ENCODE data around the gene TUSC2.

TUSC2 gene

GRCh38 chr3:50326182-50326541 lies 1.9 kb downstream of the TUSC2 start:
- TF ChIP-seq EZH2 (IDR thresholded peaks at IDR 0.05; ENCODE audit: borderline replicate concordance, low read length) = no peak
- no peak for TF ChIP-seq CTCF (IDR thresholded peaks at IDR 0.05; ENCODE audit: low read length)
- H3K9me2 ChIP-seq (ENCODE audit: low read depth, low read length) = no peaks in the 10 kb centered on the region
- H3K4me1 ChIP-seq (ENCODE audit: insufficient read depth, low read length, severe bottlenecking) = peaks cover 32% of the 10 kb centered on the region
- peaks cover 7% of the 10 kb centered on the region; the same call in 1 of the 2 replicates for H3K79me2 ChIP-seq (ENCODE audit: insufficient read depth, low read length)
- no peaks in the 10 kb centered on the region for H3K27me3 ChIP-seq (ENCODE audit: insufficient read depth, low read length)
- no peak overlapping the region for H3K27ac ChIP-seq (ENCODE audit: low read depth, low read length, poor library complexity, severe bottlenecking)
- H2AFZ ChIP-seq (ENCODE audit: low read length) = no peak overlapping the region
- H4K20me1 ChIP-seq (ENCODE audit: insufficient read depth, low read length) = no peaks in the 10 kb centered on the region
- no peak overlapping the region for H3K9ac ChIP-seq (ENCODE audit: low read length)
- no peak overlapping the region for H3K4me2 ChIP-seq (ENCODE audit: low read length)
- H3K36me3 ChIP-seq (ENCODE audit: insufficient read depth, low read length) = peaks cover 31% of the 10 kb centered on the region
- no peak overlapping the region for H3K4me3 ChIP-seq (ENCODE audit: low read depth, low read length, poor library complexity, severe bottlenecking)
- no peaks in the 10 kb centered on the region for H3F3A ChIP-seq (ENCODE audit: insufficient read depth, low read length)
- no peaks in the 10 kb centered on the region for H3K9me3 ChIP-seq (ENCODE audit: low read length)

GRCh38 chr3:50325497-50326181 lies 2.4 kb downstream of the TUSC2 start:
- H3K9ac ChIP-seq (ENCODE audit: low read length) = no peak overlapping the region
- H3K9me3 ChIP-seq (ENCODE audit: low read length) = no peaks in the 10 kb centered on the region
- H3K27me3 ChIP-seq (ENCODE audit: insufficient read depth, low read length) = no peaks in the 10 kb centered on the region
- no peaks in the 10 kb centered on the region for H3F3A ChIP-seq (ENCODE audit: insufficient read depth, low read length)
- H3K27ac ChIP-seq (ENCODE audit: low read depth, low read length, poor library complexity, severe bottlenecking) = no peak overlapping the region
- peaks cover 7% of the 10 kb centered on the region; the same call in 1 of the 2 replicates for H3K79me2 ChIP-seq (ENCODE audit: insufficient read depth, low read length)
- no peak overlapping the region for H2AFZ ChIP-seq (ENCODE audit: low read length)
- H4K20me1 ChIP-seq (ENCODE audit: insufficient read depth, low read length) = no peaks in the 10 kb centered on the region
- H3K4me3 ChIP-seq (ENCODE audit: low read depth, low read length, poor library complexity, severe bottlenecking) = no peak overlapping the region
- H3K36me3 ChIP-seq (ENCODE audit: insufficient read depth, low read length) = peaks cover 25% of the 10 kb centered on the region
- peaks cover 34% of the 10 kb centered on the region for H3K4me1 ChIP-seq (ENCODE audit: insufficient read depth, low read length, severe bottlenecking)
- no peak overlapping the region for H3K4me2 ChIP-seq (ENCODE audit: low read length)
- no peaks in the 10 kb centered on the region for H3K9me2 ChIP-seq (ENCODE audit: low read depth, low read length)
- TF ChIP-seq EZH2 (IDR thresholded peaks at IDR 0.05; ENCODE audit: borderline replicate concordance, low read length) (no peak), CTCF (IDR thresholded peaks at IDR 0.05; ENCODE audit: low read length) (no peak)

GRCh38 chr3:50325113-50325480 lies 2.9 kb downstream of the TUSC2 start:
- H3K79me2 ChIP-seq (ENCODE audit: insufficient read depth, low read length) = peaks cover 7% of the 10 kb centered on the region; the same call in 1 of the 2 replicates
- no peak overlapping the region for H2AFZ ChIP-seq (ENCODE audit: low read length)
- H3K27me3 ChIP-seq (ENCODE audit: insufficient read depth, low read length) = no peaks in the 10 kb centered on the region
- TF ChIP-seq CTCF (IDR thresholded peaks at IDR 0.05; ENCODE audit: low read length) (no peak), EZH2 (IDR thresholded peaks at IDR 0.05; ENCODE audit: borderline replicate concordance, low read length) (no peak)
- H3K9me2 ChIP-seq (ENCODE audit: low read depth, low read length) = no peaks in the 10 kb centered on the region
- H3K27ac ChIP-seq (ENCODE audit: low read depth, low read length, poor library complexity, severe bottlenecking) = no peak overlapping the region
- no peaks in the 10 kb centered on the region for H3F3A ChIP-seq (ENCODE audit: insufficient read depth, low read length)
- H3K36me3 ChIP-seq (ENCODE audit: insufficient read depth, low read length) = peaks cover 20% of the 10 kb centered on the region; the same call in 1 of the 2 replicates
- no peak overlapping the region for H3K9ac ChIP-seq (ENCODE audit: low read length)
- H3K4me2 ChIP-seq (ENCODE audit: low read length) = no peak overlapping the region
- no peaks in the 10 kb centered on the region for H4K20me1 ChIP-seq (ENCODE audit: insufficient read depth, low read length)
- H3K4me1 ChIP-seq (ENCODE audit: insufficient read depth, low read length, severe bottlenecking) = peaks cover 39% of the 10 kb centered on the region
- no peaks in the 10 kb centered on the region for H3K9me3 ChIP-seq (ENCODE audit: low read length)
- H3K4me3 ChIP-seq (ENCODE audit: low read depth, low read length, poor library complexity, severe bottlenecking) = no peak overlapping the region
